Omental fat pad (tissue), 4 donors: ENCODE data around the gene RUFY3. TPM values are rescaled to one million over a fixed set of nuclear protein-coding genes. Genes with fewer than 3 reads are reported as not detected.
"Not testable (repeated sequence)": the region's sequence is repeated elsewhere in the genome, so short reads cannot be mapped to it uniquely, and the experiment has no call there.

Experiments used
- ATAC-seq: fragments of 150-250 bp; one replicate; pipeline ENCODE4 v1.9.1; 2016; ENCODE audit warnings: mild to moderate bottlenecking, moderate library complexity; ENCODE audit not compliant: low FRiP score
- DNase-seq: peaks from one replicate; pipeline ENCODE4 v3.0.0-alpha.2; 2019; ENCODE audit warnings: low spot score
- CTCF ChIP-seq, 3 donors: fragments of 450-650 bp; IDR thresholded peaks; one replicate each; pipeline ENCODE4 v1.5.1; 2016 to 2017; ENCODE audit warnings: antibody characterized with exemption in 3 of 3, mild to moderate bottlenecking in 3 of 3, moderate library complexity in 2 of 3
- total RNA-seq, 4 donors: library from RNA; depleted of rRNA; stranded (reverse); fragments of >200 nt; gene quantifications; one replicate each; pipeline ENCODE4 v1.1.0, GENCODE V29; 2016

RUFY3 gene
- total RNA-seq, 4 donors from 2014 or later: 34.2 to 92.8 (median 64.0) TPM

- DNase-seq (no peak), ATAC-seq (no peak)
- no peak for TF ChIP-seq CTCF (IDR thresholded peaks at IDR 0.05)
Observed at GRCh38 chr4:70760662-70761061, 38.9 kb downstream of the RUFY3 start.

GRCh38 chr4:70761276-70761816 lies 39.6 kb downstream of the RUFY3 start:
- no peak for DNase-seq
- TF ChIP-seq CTCF (IDR thresholded peaks at IDR 0.05): no peak
- ATAC-seq: no peak

GRCh38 chr4:70765368-70765767 lies 43.6 kb downstream of the RUFY3 start:
- ATAC-seq (no peak), DNase-seq (no peak)
- TF ChIP-seq CTCF (IDR thresholded peaks at IDR 0.05): no peak

DNA sequence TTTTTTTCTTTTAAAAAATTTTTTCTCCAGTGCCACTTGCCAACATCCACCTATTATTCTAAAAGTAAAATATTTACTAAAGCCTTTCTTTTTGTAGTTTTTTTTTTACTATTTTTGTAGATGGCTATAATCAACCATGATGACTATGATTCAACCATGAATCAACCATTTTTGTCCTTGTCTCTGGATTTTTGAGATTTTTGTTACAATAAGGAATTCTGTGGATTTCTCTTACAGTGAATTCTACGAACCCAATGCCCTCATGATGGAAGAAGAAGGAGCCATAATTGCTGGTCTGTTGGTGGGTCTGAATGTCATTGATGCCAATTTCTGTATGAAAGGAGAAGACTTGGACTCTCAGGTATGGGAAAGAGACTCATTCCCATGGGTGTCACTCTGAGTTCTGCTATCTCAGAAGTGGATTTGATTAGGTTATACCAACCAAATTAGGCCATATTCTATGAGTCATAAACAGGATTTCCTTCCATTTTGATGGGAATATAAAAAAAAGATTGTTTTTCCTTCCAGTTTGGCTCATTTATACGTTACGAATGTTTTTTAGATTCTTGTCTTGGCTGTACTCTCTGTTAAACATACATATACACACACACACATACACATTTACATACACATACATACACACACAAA lies 46.7 kb downstream of the RUFY3 start:
- DNase-seq (no peak), ATAC-seq (no peak)
- TF ChIP-seq CTCF (IDR thresholded peaks at IDR 0.05): no peak

GRCh38 chr4:70769396-70769795 lies 47.6 kb downstream of the RUFY3 start:
- ATAC-seq: not testable (repeated sequence)

GRCh38 chr4:70772929-70773555 lies 51.3 kb downstream of the RUFY3 start:
- DNase-seq (no peak), ATAC-seq (no peak)

More at GRCh38 chr4:70769396-70769795, 47.6 kb downstream of the RUFY3 start:
- DNase-seq: not testable (repeated sequence)

More at GRCh38 chr4:70772929-70773555, 51.3 kb downstream of the RUFY3 start:
- TF ChIP-seq CTCF (IDR thresholded peaks at IDR 0.05): no peak
